Lung (tissue), 12 donors: ENCODE data around the gene SHISA6. TPM values are rescaled to one million over a fixed set of nuclear protein-coding genes. Genes with fewer than 3 reads are reported as not detected.

Experiments used
- ATAC-seq: fragments of 200-7000 bp; cut with Tn5 transposase; one replicate; pipeline ENCODE4 v1.9.1; 2020; ENCODE audit warnings: moderate number of reproducible peaks; ENCODE audit not compliant: insufficient read depth, low FRiP score
- DNase-seq, 3 donors: peaks; one replicate each; pipeline ENCODE4 v3.0.0-alpha.2; 2013 to 2017
- H3K27ac ChIP-seq, 2 donors: one replicate each; pipeline ENCODE4 v1.5.1; 2013; ENCODE audit warnings: mild to moderate bottlenecking in 2 of 2, moderate library complexity in 2 of 2, control low read depth in 1 of 2, inconsistent platforms in 1 of 2, low read depth in 1 of 2, low read length in 1 of 2
- H3K27me3 ChIP-seq, 3 donors: one replicate each; pipeline ENCODE4 v1.5.1; 2013; ENCODE audit warnings: low read length in 2 of 3; ENCODE audit not compliant: control insufficient read depth in 3 of 3, insufficient read depth in 3 of 3
- H3K36me3 ChIP-seq, 4 donors: one replicate each; pipeline ENCODE4 v1.5.1; 2013; ENCODE audit warnings: low read length in 4 of 4, mild to moderate bottlenecking in 1 of 4, moderate library complexity in 1 of 4; ENCODE audit not compliant: control insufficient read depth in 4 of 4, insufficient read depth in 4 of 4
- H3K4me1 ChIP-seq, 5 donors: one replicate each; pipeline ENCODE4 v1.5.1; 2013; ENCODE audit warnings: low read length in 5 of 5, mild to moderate bottlenecking in 2 of 5, moderate library complexity in 1 of 5; ENCODE audit not compliant: control insufficient read depth in 5 of 5, insufficient read depth in 5 of 5
- H3K4me3 ChIP-seq: one replicate; pipeline ENCODE4 v1.5.1; 2013; ENCODE audit warnings: mild to moderate bottlenecking, control low read depth, moderate library complexity
- H3K9ac ChIP-seq, 2 donors: one replicate each; pipeline ENCODE4 v1.5.1; 2013; ENCODE audit warnings: low read length in 2 of 2, control low read depth in 1 of 2; ENCODE audit not compliant: insufficient read depth in 1 of 2
- H3K9me3 ChIP-seq, 4 donors: one replicate each; pipeline ENCODE4 v1.5.1; 2013; ENCODE audit warnings: low read length in 3 of 4, mild to moderate bottlenecking in 1 of 4, moderate library complexity in 1 of 4; ENCODE audit not compliant: control insufficient read depth in 4 of 4, insufficient read depth in 3 of 4
- CTCF ChIP-seq: IDR thresholded peaks from 2 replicates; pipeline ENCODE4 v1.5.1; 2012; ENCODE audit warnings: mild to moderate bottlenecking; ENCODE audit errors: control extremely low read depth, extremely low read depth
- WGBS, 2 donors: extraction: QIAGEN DNeasy Blood & Tissue Kit; methylation state at CpG; one replicate each; pipeline ENCODE4 v1.1.7; 2013; 5-methylcytosine and 5-hydroxymethylcytosine counted together
- polyA plus RNA-seq, 2 donors: library from polyadenylated mRNA; stranded (reverse); fragments of 200-250 nt; gene quantifications; one replicate each; pipeline ENCODE4 v1.2.1, GENCODE V29; 2013
- total RNA-seq, 2 donors: library from RNA; depleted of rRNA in 1 of 2; stranded (reverse); fragments of >200 nt in 1 of 2; gene quantifications; one replicate each; pipeline ENCODE4 v1.2.1, GENCODE V29; 2014 to 2021
- donor health status: control.
- donor health status: control.
- donor health status: Bipolar disorder and iron deficiency.
- donor health status: healthy.
- donor health status: DM: yes; HTN: yes; CAD: no.

SHISA6 gene
- total and polyA plus RNA-seq, 4 donors: 0.03 to 0.34 (median 0.11) TPM

- WGBS, 2 donors: 32 to 36% methylated on average over 6 of the region's 6 CpGs
- no peak for TF ChIP-seq CTCF
- Histone ChIP-seq H3K9me3 (peaks cover 0 to 8% (median 0%) of the 10 kb centered on the region in 4 donors), H3K27me3 (no peaks in the 10 kb centered on the region), H3K36me3 (no peaks in the 10 kb centered on the region), H3K9ac (no peak overlapping the region), H3K4me1 (no peaks in the 10 kb centered on the region), H3K27ac (no peak overlapping the region), H3K4me3 (no peak overlapping the region)
- no peak for ATAC-seq
- DNase-seq: no peak
Observed at GRCh38 chr17:11205659-11206058, 35.4 kb upstream of the SHISA6 start.

- ATAC-seq: no peak
Observed at GRCh38 chr17:11209906-11210305, 31.1 kb upstream of the SHISA6 start.

GRCh38 chr17:11212792-11213191 lies 28.2 kb upstream of the SHISA6 start:
- H3K9ac ChIP-seq: no peak overlapping the region
- H3K27me3 ChIP-seq: peaks cover 0 to 2% (median 0%) of the 10 kb centered on the region in 3 donors
- H3K4me3 ChIP-seq: no peak overlapping the region
- no peak for ATAC-seq
- H3K9me3 ChIP-seq: peaks cover 0 to 13% (median 1%) of the 10 kb centered on the region in 4 donors
- 89 to 90% methylated on average over 2 of the region's 2 CpGs for WGBS, 2 donors
- H3K27ac ChIP-seq: no peak overlapping the region
- H3K4me1 ChIP-seq: no peaks in the 10 kb centered on the region
- H3K36me3 ChIP-seq: no peaks in the 10 kb centered on the region
- TF ChIP-seq CTCF: no peak
- no peak for DNase-seq

More at GRCh38 chr17:11209906-11210305, 31.1 kb upstream of the SHISA6 start:
- H3K27me3 ChIP-seq: no peaks in the 10 kb centered on the region
- H3K9me3 ChIP-seq: peaks cover 0 to 14% (median 1%) of the 10 kb centered on the region in 4 donors
- no peak for DNase-seq
- H3K4me1 ChIP-seq: no peaks in the 10 kb centered on the region
- H3K4me3 ChIP-seq: no peak overlapping the region
- 71 to 86% methylated on average over 2 of the region's 2 CpGs for WGBS, 2 donors
- H3K36me3 ChIP-seq: no peaks in the 10 kb centered on the region
- H3K27ac ChIP-seq: no peak overlapping the region
- H3K9ac ChIP-seq: no peak overlapping the region
- TF ChIP-seq CTCF: no peak

- WGBS, 2 donors: 80 to 88% methylated on average over 3 of the region's 3 CpGs
- Histone ChIP-seq H3K36me3 (no peaks in the 10 kb centered on the region), H3K4me1 (peaks cover 0 to 2% (median 0%) of the 10 kb centered on the region in 5 donors), H3K9ac (no peak overlapping the region), H3K27me3 (peaks cover 0 to 3% (median 2%) of the 10 kb centered on the region in 3 donors), H3K4me3 (no peak overlapping the region), H3K27ac (no peak overlapping the region), H3K9me3 (peaks cover 0 to 3% (median under 1%) of the 10 kb centered on the region in 4 donors)
- no peak for DNase-seq
- no peak for ATAC-seq
- no peak for TF ChIP-seq CTCF
Observed at GRCh38 chr17:11216976-11217375, 24.0 kb upstream of the SHISA6 start.
